Endothelial cell of umbilical vein (primary cell): ENCODE measurements around the gene TRIP13. TPM values are rescaled to one million over a fixed set of nuclear protein-coding genes. Genes with fewer than 3 reads are reported as not detected.

Experiments
- BruUV-seq: library from RNA; stranded (reverse); fragments of 400-500 nt; replicated peaks from 2 replicates; lab custom pipeline; 2021; lab: Mats Ljungman, UMichigan
- CTCF ChIA-PET: fragments of 300-600, 350-600 bp; sonication (Branson Sonifier 250); formaldehyde crosslinking; loops from one replicate; lab custom pipeline; 2021; ENCODE audit warnings: antibody characterized with exemption, inconsistent platforms; lab: Charles Lee
- POLR2A ChIA-PET: fragments of 300-600, 350-600 bp; sonication (Branson Sonifier 250); formaldehyde crosslinking; loops from one replicate; lab custom pipeline; 2021; ENCODE audit warnings: antibody characterized with exemption, inconsistent platforms; lab: Charles Lee
- DNase-seq: peaks from one replicate; pipeline ENCODE4 v3.0.0-alpha.2; 2011; ENCODE audit warnings: low read depth, low spot score
- FAIRE-seq: peaks from 2 replicates; lab custom pipeline; 2011; peaks lifted over from hg19 to GRCh38; lab: Jason Lieb, UNC
- H2AFZ ChIP-seq: 2 replicates; pipeline ENCODE4 v1.6.0; 2012; ENCODE audit warnings: low read depth, low read length, control low read depth, inconsistent platforms
- H3K27ac ChIP-seq: 2 replicates; pipeline ENCODE4 v1.5.1; 2011; ENCODE audit warnings: low read depth, mild to moderate bottlenecking, control low read depth, low read length, moderate library complexity; ENCODE audit not compliant: insufficient read depth
- H3K27me3 ChIP-seq, 2 experiments: 2 replicates each; pipeline versions ENCODE4 v1.6.0 to v1.6.1; 2011; ENCODE audit warnings: low read length in 2 of 2, mixed read lengths in 1 of 2; ENCODE audit not compliant: control insufficient read depth in 2 of 2, insufficient read depth in 2 of 2
- H3K36me3 ChIP-seq, 2 experiments: 2 replicates in 1 of 2; 3 replicates in 1 of 2; pipeline ENCODE4 v1.5.1; 2011; ENCODE audit warnings: low read length in 2 of 2, mild to moderate bottlenecking in 1 of 2, moderate library complexity in 1 of 2; ENCODE audit not compliant: control insufficient read depth in 2 of 2, insufficient read depth in 2 of 2; ENCODE audit errors: extremely low read depth in 1 of 2
- H3K4me1 ChIP-seq: 3 replicates; pipeline ENCODE4 v1.5.1; 2011; ENCODE audit warnings: mild to moderate bottlenecking, low read length; ENCODE audit not compliant: control insufficient read depth, insufficient read depth; ENCODE audit errors: extremely low read depth
- H3K4me2 ChIP-seq: 2 replicates; pipeline ENCODE4 v1.6.1; 2011; ENCODE audit warnings: low read length, control low read depth, mixed read lengths; ENCODE audit not compliant: insufficient read depth
- H3K4me3 ChIP-seq, 3 experiments: fragments of 200-600 bp in 1 of 3; sonication (generic), shearing (Covaris generic) in 1 of 3; replicated peaks in 1 of 3; 2 replicates each; pipeline ENCODE4 v1.5.1; 2011 to 2016; ENCODE audit warnings: control low read depth in 3 of 3, low read length in 3 of 3, mild to moderate bottlenecking in 2 of 3, inconsistent platforms in 1 of 3, low read depth in 1 of 3, moderate library complexity in 1 of 3; ENCODE audit not compliant: insufficient read depth in 1 of 3
- H3K79me2 ChIP-seq: 2 replicates; pipeline ENCODE4 v1.6.0; 2012; ENCODE audit warnings: low read length, inconsistent platforms; ENCODE audit not compliant: control insufficient read depth, insufficient read depth
- H3K9ac ChIP-seq: replicated peaks from 2 replicates; pipeline ENCODE3; 2011; ENCODE audit warnings: low read length, control low read depth; ENCODE audit not compliant: insufficient read depth; ENCODE audit errors: extremely low read depth
- H3K9me1 ChIP-seq: replicated peaks from 3 replicates; pipeline ENCODE4 v1.6.0; 2011; ENCODE audit warnings: mild to moderate bottlenecking, low read length; ENCODE audit not compliant: control insufficient read depth, insufficient read depth; ENCODE audit errors: extremely low read depth
- H3K9me3 ChIP-seq: replicated peaks from 2 replicates; pipeline ENCODE4 v1.5.1; 2012; ENCODE audit warnings: low read length, inconsistent platforms; ENCODE audit not compliant: control insufficient read depth, insufficient read depth
- H4K20me1 ChIP-seq: replicated peaks from 2 replicates; pipeline ENCODE3; 2011; ENCODE audit warnings: mild to moderate bottlenecking, low read length; ENCODE audit not compliant: control insufficient read depth, insufficient read depth; ENCODE audit errors: extremely low read depth
- CTCF ChIP-seq, 2 donors: IDR thresholded peaks; 1 replicate in 1 of 2; 2 replicates in 1 of 2; pipeline ENCODE4 v1.5.1; 2011; ENCODE audit warnings: low read length in 2 of 2, mild to moderate bottlenecking in 2 of 2, moderate library complexity in 2 of 2, control low read depth in 1 of 2, inconsistent platforms in 1 of 2, low read depth in 1 of 2; ENCODE audit not compliant: insufficient read depth in 1 of 2; ENCODE audit errors: extremely low read depth in 1 of 2
- EZH2 ChIP-seq: IDR thresholded peaks from 2 replicates; pipeline ENCODE4 v1.6.1; 2012; ENCODE audit warnings: borderline replicate concordance, low read depth, mild to moderate bottlenecking, moderate library complexity, low read length, inconsistent platforms; ENCODE audit not compliant: severe bottlenecking
- FOS ChIP-seq: IDR thresholded peaks from 2 replicates; pipeline ENCODE4 v1.6.1; 2011; ENCODE audit warnings: mild to moderate bottlenecking, low read length, moderate library complexity, borderline replicate concordance; ENCODE audit not compliant: insufficient read depth
- GATA2 ChIP-seq: IDR thresholded peaks from 2 replicates; pipeline ENCODE4 v1.7.0; 2011; ENCODE audit warnings: low read depth, mild to moderate bottlenecking, moderate library complexity, mixed read lengths, low read length; ENCODE audit not compliant: insufficient read length, insufficient read depth
- JUN ChIP-seq: IDR thresholded peaks from 2 replicates; pipeline ENCODE4 v1.6.1; 2011; ENCODE audit warnings: borderline replicate concordance, low read depth; ENCODE audit not compliant: insufficient read length, insufficient read depth
- MAX ChIP-seq: IDR thresholded peaks from 2 replicates; pipeline ENCODE4 v1.6.1; 2011; ENCODE audit not compliant: insufficient read depth, insufficient read length
- MYC ChIP-seq: IDR thresholded peaks from one replicate; pipeline ENCODE4 v1.6.1; 2011; ENCODE audit warnings: mild to moderate bottlenecking, low read depth, low read length
- POLR2A ChIP-seq: IDR thresholded peaks from 2 replicates; pipeline ENCODE4 v1.6.1; 2012; ENCODE audit warnings: low read depth, mild to moderate bottlenecking, control low read depth, low read length
- POLR2AphosphoS5 ChIP-seq: IDR thresholded peaks from 2 replicates; pipeline ENCODE4 v1.6.1; 2012; ENCODE audit warnings: low read depth, mild to moderate bottlenecking, control low read depth, low read length, moderate library complexity; ENCODE audit not compliant: insufficient read depth
- dilution Hi-C: fragments of 300-500 bp; cut with MboI; formaldehyde crosslinking; loops from one replicate; pipeline ENCODE4 v1.15.0; 2019; ENCODE audit warnings: low sequenced_read_pairs; ENCODE audit not compliant: extremely low pct_ligation_motif_present
- intact Hi-C: fragments of 100-400 bp; cut with micrococcal nuclease; formaldehyde crosslinking; loops from one replicate; pipeline ENCODE4 v1.10.0; 2022
- polyA plus RNA-seq, 4 experiments: library from polyadenylated mRNA; depleted of rRNA in 3 of 4; stranded (reverse) in 3 of 4; unstranded in 1 of 4; fragments of >200 nt; gene quantifications; 2 replicates each; pipeline versions ENCODE4 v1.2.1 to v1.2.3, GENCODE V29; 2011 to 2012; ENCODE audit warnings: missing spikeins in 1 of 4
- total RNA-seq: library from RNA; stranded (reverse); gene quantifications from 2 replicates; pipeline ENCODE4 v1.2.3, GENCODE V29; 2021

The TRIP13 gene
- total and polyA plus RNA-seq, 2 donors (not counting 3 experiments of a cell fraction or from before 2014, with no cell fraction given): 17.4 to 39.0 TPM

- no peak overlapping the region for H3K4me3 ChIP-seq
- H3K9ac ChIP-seq: no peak overlapping the region
- ChIA-PET POLR2A (no interaction called here), CTCF (no interaction called here)
- no peak for TF ChIP-seq MYC
- TF ChIP-seq EZH2: no peak
- TF ChIP-seq CTCF (IDR thresholded peaks at IDR 0.05; ENCODE audit: extremely low read depth in 1 of 2, insufficient read depth in 1 of 2, low read depth in 1 of 2, low read length in 2 of 2): no peak
- TF ChIP-seq GATA2: no peak
- TF ChIP-seq POLR2AphosphoS5: no peak
- TF ChIP-seq FOS: no peak
- TF ChIP-seq JUN: no peak
- TF ChIP-seq MAX: no peak
- no peak for TF ChIP-seq POLR2A
- BruUV-seq: no TSS peak
- no peaks in the 10 kb centered on the region for H3K36me3 ChIP-seq
- H3K9me1 ChIP-seq: no peaks in the 10 kb centered on the region
- H4K20me1 ChIP-seq: no peaks in the 10 kb centered on the region
- H3K27me3 ChIP-seq: no peaks in the 10 kb centered on the region
- no peak overlapping the region for H3K27ac ChIP-seq
- no peak overlapping the region for H2AFZ ChIP-seq
- no peaks in the 10 kb centered on the region for H3K79me2 ChIP-seq
- H3K4me1 ChIP-seq: peaks cover 12% of the 10 kb centered on the region
- FAIRE-seq (no peak), DNase-seq (no peak)
- dilution Hi-C loops: no loop called here
- no peak overlapping the region for H3K4me2 ChIP-seq
- H3K9me3 ChIP-seq: no peaks in the 10 kb centered on the region
- intact Hi-C loops: no loop called here
Measured at GRCh38 chr5:961711-962240, 69.1 kb downstream of the TRIP13 start.
